Stomach (tissue), 9 donors: ENCODE data around the gene NEU4. TPM values are rescaled to one million over a fixed set of nuclear protein-coding genes. Genes with fewer than 3 reads are reported as not detected.
"Not testable (repeated sequence)": the region's sequence is repeated elsewhere in the genome, so short reads cannot be mapped to it uniquely, and the experiment has no call there.

Source experiments
- DNase-seq, 2 donors: peaks; one replicate each; pipeline versions ENCODE4 v3.0.0 to v3.0.0-alpha.2; 2013 to 2019
- H3K27ac ChIP-seq, 5 donors: fragments of 200-600 bp in 4 of 5; sonication (generic) in 4 of 5; one replicate each; pipeline ENCODE4 v1.5.1; 2013 to 2019; ENCODE audit warnings: mild to moderate bottlenecking in 1 of 5, moderate library complexity in 1 of 5
- H3K27me3 ChIP-seq, 3 donors: fragments of 200-600 bp; sonication (generic); one replicate each; pipeline ENCODE4 v1.5.1; 2017 to 2019; ENCODE audit warnings: mixed run types in 1 of 3
- H3K36me3 ChIP-seq, 4 donors: fragments of 200-600 bp; sonication (generic); 1 replicate in 3 of 4; 2 replicates in 1 of 4; pipeline ENCODE4 v1.5.1; 2016 to 2019
- H3K4me1 ChIP-seq, 4 donors: fragments of 200-600 bp; sonication (generic); one replicate each; pipeline ENCODE4 v1.5.1; 2016 to 2019
- H3K4me3 ChIP-seq, 4 donors: fragments of 200-600 bp; sonication (generic) in 3 of 4; one replicate each; pipeline ENCODE4 v1.5.1; 2016 to 2019; ENCODE audit warnings: mild to moderate bottlenecking in 1 of 4
- H3K9me3 ChIP-seq, 4 donors: fragments of 200-600 bp; sonication (generic); one replicate each; pipeline ENCODE4 v1.5.1; 2016 to 2019
- EP300 ChIP-seq: sonication (generic); formaldehyde crosslinking; IDR thresholded peaks from one replicate; pipeline ENCODE4 v1.6.1; 2017; ENCODE audit warnings: antibody characterized with exemption
- POLR2A ChIP-seq, 4 donors: fragments of 450-650 bp; IDR thresholded peaks; one replicate each; pipeline ENCODE4 v1.6.1; 2016; ENCODE audit warnings: antibody characterized with exemption in 4 of 4, control low read depth in 2 of 4, mild to moderate bottlenecking in 1 of 4, moderate library complexity in 1 of 4
- POLR2AphosphoS5 ChIP-seq, 3 donors: sonication (generic); formaldehyde crosslinking; IDR thresholded peaks; one replicate each; pipeline ENCODE4 v1.6.1; 2016; ENCODE audit warnings: antibody characterized with exemption in 3 of 3
- WGBS, 5 donors: extraction: QIAGEN DNeasy Blood & Tissue Kit in 3 of 5; methylation state at CpG; one replicate each; pipeline versions ENCODE4 v1.1.5 to v1.1.7; 2013 to 2018; 5-methylcytosine and 5-hydroxymethylcytosine counted together
- intact Hi-C: fragments of 100-400 bp; cut with DNase I; formaldehyde crosslinking; loops from one replicate; pipeline ENCODE4 v1.15.1; 2023; ENCODE audit warnings: low total_unique reads
- polyA plus RNA-seq, 3 donors: library from polyadenylated mRNA; stranded (reverse); fragments of 200-250 nt; gene quantifications; one replicate each; pipeline ENCODE4 v1.2.3, GENCODE V29; 2013
- total RNA-seq, 5 donors: library from RNA; depleted of rRNA; stranded (reverse); fragments of >200 nt; gene quantifications; one replicate each; pipeline versions ENCODE4 v1.1.0 to v1.2.3, GENCODE V29; 2014 to 2016
- TF ChIP-seq, protein P1 (sequence below), 7 experiments: fragments of 450-650 bp in 4 of 7; fragments of 200-600 bp in 3 of 7; sonication (generic) in 3 of 7; IDR thresholded peaks; one replicate each; pipeline ENCODE4 v1.5.1; 2016 to 2019; ENCODE audit warnings: antibody characterized with exemption in 7 of 7, control low read depth in 2 of 7, mild to moderate bottlenecking in 1 of 7
- donor health status: healthy with polysubstance abuse.
- donor health status: Bipolar disorder and iron deficiency.
- donor health status: healthy.

Gene NEU4
- total and polyA plus RNA-seq, 8 donors, result 0.08 to 415 TPM; not detected in 6

DNA sequence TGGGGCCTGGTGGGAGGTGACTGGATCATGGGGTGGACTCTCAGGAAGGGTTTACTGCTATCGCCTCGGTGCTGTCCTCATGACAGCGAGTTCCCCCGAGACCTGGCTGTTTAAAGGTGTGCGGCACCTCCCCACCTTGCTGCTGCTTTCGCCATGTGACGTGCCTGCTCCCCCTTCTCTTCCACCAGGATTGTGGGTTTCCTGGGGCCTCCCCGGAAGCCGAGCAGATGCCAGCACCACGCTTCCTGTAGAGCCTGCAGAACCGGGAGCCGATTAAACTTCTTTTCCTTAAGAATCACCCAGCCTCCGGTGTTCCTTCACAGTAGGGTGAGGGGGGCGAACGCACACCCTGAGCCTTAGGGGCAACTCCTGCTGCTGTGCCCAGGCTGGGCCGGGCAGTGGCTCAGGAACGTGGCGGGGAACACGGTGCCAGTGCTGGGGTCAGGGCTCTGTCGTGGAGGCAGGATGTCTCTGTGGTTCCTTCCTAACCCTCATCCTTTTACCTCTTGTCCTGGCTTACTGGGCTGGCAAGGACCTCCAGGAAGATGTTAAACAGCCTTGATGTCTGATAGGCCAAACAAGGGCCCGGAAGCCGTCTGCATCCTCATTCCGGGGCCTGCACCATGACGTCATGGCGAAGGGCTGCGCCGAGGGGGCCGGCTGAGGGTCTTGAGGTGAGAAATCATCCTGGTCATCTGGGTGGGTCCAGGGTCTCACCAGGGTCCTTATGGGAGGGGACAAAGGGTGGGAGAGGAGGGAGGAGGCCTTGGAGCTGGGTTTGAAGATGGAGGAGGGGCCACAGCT is 12.7 kb downstream of the NEU4 start:
- Histone ChIP-seq H3K9me3 (peaks cover 0 to 5% (median 4%) of the 10 kb centered on the region in 4 donors), H3K27ac (no peak overlapping the region), H3K4me3 (no peak overlapping the region), H3K4me1 (no peaks in the 10 kb centered on the region), H3K36me3 (no peaks in the 10 kb centered on the region), H3K27me3 (peaks cover 0 to 45% (median 13%) of the 10 kb centered on the region in 3 donors)
- intact Hi-C loops, result no loop called here
- WGBS, 5 donors, result 57 to 88% (median 77%) methylated on average over 17 to 28 of the region's 28 CpGs
- TF ChIP-seq POLR2A (IDR thresholded peaks at IDR 0.05) (no peak), EP300 (no peak), POLR2AphosphoS5 (IDR thresholded peaks at IDR 0.05) (no peak)
- TF ChIP-seq, protein P1, sequence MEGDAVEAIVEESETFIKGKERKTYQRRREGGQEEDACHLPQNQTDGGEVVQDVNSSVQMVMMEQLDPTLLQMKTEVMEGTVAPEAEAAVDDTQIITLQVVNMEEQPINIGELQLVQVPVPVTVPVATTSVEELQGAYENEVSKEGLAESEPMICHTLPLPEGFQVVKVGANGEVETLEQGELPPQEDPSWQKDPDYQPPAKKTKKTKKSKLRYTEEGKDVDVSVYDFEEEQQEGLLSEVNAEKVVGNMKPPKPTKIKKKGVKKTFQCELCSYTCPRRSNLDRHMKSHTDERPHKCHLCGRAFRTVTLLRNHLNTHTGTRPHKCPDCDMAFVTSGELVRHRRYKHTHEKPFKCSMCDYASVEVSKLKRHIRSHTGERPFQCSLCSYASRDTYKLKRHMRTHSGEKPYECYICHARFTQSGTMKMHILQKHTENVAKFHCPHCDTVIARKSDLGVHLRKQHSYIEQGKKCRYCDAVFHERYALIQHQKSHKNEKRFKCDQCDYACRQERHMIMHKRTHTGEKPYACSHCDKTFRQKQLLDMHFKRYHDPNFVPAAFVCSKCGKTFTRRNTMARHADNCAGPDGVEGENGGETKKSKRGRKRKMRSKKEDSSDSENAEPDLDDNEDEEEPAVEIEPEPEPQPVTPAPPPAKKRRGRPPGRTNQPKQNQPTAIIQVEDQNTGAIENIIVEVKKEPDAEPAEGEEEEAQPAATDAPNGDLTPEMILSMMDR (IDR thresholded peaks at IDR 0.05), result no peak
- peak in 1 of 2 donors; percentile 5 for DNase-seq

DNA sequence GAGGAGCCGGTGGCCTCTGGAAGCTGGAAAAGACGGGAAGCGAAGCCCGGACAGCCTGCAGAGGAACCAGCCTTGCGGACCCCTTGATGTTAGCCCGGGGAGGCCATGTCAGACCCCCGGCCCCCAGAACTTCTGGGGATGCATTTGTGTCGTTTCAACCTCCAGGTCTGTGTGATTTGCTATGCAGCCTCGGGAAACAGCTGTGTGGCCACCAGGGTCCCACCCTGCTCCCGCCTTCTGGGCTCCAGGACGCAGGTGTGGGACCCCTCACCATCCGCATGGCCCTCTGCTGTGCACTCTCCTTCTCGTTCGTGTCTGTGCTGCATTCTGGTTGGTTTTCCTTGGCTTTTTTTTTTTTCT is 13.3 kb downstream of the NEU4 start:
- 77 to 85% (median 80%) methylated on average over 14 of the region's 14 CpGs for WGBS, 5 donors
- Histone ChIP-seq H3K36me3 (no peaks in the 10 kb centered on the region), H3K9me3 (peaks cover 0 to 11% (median 10%) of the 10 kb centered on the region in 4 donors), H3K4me1 (no peaks in the 10 kb centered on the region), H3K27me3 (peaks cover 0 to 44% (median 11%) of the 10 kb centered on the region in 3 donors), H3K27ac (no peak overlapping the region), H3K4me3 (no peak overlapping the region)
- DNase-seq, result no peak
- TF ChIP-seq POLR2AphosphoS5 (IDR thresholded peaks at IDR 0.05), result no peak
- TF ChIP-seq, protein P1 (IDR thresholded peaks at IDR 0.05), result no peak
- TF ChIP-seq EP300, result no peak
- intact Hi-C loops, result no loop called here

DNA sequence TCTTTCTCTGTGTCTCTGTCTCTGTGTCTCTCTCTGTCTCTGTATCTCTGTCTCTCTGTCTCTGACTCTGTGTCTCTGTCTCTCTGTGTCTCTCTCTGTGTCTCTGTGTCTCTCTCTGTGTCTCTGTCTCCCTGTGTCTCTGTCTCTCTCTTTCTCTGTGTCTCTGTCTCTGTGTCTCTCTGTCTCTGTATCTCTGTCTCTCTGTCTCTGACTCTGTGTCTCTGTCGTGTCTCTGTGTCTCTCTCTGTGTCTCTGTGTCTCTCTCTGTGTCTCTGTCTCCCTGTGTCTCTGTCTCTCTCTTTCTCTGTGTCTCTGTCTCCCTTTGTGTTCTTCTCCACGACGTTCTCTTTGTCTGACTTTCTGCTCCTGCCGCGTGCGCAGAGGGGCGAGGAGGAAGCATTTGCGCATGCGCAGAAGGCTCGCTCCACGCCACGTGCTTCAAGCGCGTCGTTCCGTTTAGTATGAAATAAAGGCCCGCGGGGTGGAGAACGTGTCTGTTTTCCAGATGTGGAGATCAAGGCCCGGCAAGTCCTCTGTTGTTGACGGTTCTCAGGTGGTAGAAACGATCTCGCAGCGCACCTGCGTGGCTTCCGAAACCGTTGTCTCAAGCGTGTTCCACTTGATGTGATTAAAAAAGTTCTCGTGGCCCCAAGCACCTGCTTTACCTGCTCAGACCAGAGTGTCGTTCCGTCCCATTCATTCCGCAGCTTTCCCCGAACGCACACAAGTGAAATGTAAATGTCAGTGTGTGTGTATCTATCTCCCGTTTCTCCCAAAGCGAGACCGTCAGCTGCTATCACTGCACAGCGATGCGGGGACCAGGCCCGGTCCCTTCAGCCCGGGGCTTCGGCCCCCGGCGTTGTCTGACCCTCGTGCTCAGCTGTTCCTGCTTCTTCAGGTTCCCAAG is 14.8 kb downstream of the NEU4 start:
- 87 to 90% (median 88%) methylated on average over 45 of the region's 45 CpGs for WGBS, 5 donors
- H3K36me3 ChIP-seq, H3K4me1 ChIP-seq, H3K4me3 ChIP-seq, H3K27ac ChIP-seq, intact Hi-C loops: not testable (repeated sequence)
- peaks cover 0 to 19% (median 18%) of the 10 kb centered on the region in 4 donors for H3K9me3 ChIP-seq
- peaks cover 0 to 32% (median 11%) of the 10 kb centered on the region in 3 donors for H3K27me3 ChIP-seq
- peak in 1 of 2 donors; percentile 20 for DNase-seq

DNA sequence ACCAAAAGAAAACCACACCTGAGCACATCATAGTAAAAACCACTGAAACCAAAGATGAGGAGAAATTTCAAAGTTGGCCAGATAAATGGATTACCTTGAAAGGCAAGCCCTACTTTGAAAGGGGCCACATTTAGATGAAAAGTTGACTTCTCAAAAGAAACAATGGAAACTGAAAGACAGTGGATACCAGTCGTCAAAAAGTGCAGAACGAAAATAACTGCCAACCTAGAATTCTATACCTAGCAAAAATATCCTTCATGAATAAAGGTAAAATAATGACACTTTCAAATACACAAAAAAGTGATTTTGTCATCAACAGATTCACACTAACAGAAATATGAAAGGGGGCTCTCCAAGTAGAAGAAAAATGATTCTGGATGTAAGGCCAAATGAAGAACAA is 18.4 kb downstream of the NEU4 start:
- Histone ChIP-seq H3K27ac (no peak overlapping the region), H3K4me1 (no peaks in the 10 kb centered on the region), H3K36me3 (no peaks in the 10 kb centered on the region), H3K27me3 (peaks cover 0 to 14% (median 0%) of the 10 kb centered on the region in 3 donors), H3K9me3 (peaks cover 0 to 19% (median 18%) of the 10 kb centered on the region in 4 donors), H3K4me3 (no peak overlapping the region)
- intact Hi-C loops, result no loop called here
- TF ChIP-seq POLR2AphosphoS5 (IDR thresholded peaks at IDR 0.05) (no peak), EP300 (no peak), POLR2A (IDR thresholded peaks at IDR 0.05) (no peak)
- TF ChIP-seq, protein P1 (IDR thresholded peaks at IDR 0.05), result no peak
- WGBS, 5 donors, result 71 to 85% (median 82%) methylated on average over 2 of the region's 2 CpGs
- DNase-seq, result no peak
